K562 (cell line): ENCODE measurements around the gene IDS. TPM values are rescaled to one million over a fixed set of nuclear protein-coding genes. Genes with fewer than 3 reads are reported as not detected.

Source experiments
- ADNP ChIP-seq: fragments of 200-800 bp; sonication (Bioruptor generic); IDR thresholded peaks from 2 replicates; pipeline ENCODE4 v1.6.1; 2016; ENCODE audit warnings: missing genetic modification characterization, missing compliant biosample characterization
- BRD9 ChIP-seq: fragments of 450-650 bp; IDR thresholded peaks from 2 replicates; pipeline ENCODE4 v1.6.1; 2018; ENCODE audit warnings: low read depth; ENCODE audit not compliant: partially characterized antibody
- COPS2 ChIP-seq: fragments of 450-650 bp; conservative IDR thresholded peaks from 2 replicates; pipeline ENCODE4 v1.6.1; 2016; ENCODE audit warnings: mild to moderate bottlenecking, moderate library complexity
- GATA2 ChIP-seq: sonication (generic); formaldehyde crosslinking; IDR thresholded peaks from 2 replicates; pipeline ENCODE4 v1.4.0; 2020; ENCODE audit warnings: mild to moderate bottlenecking, missing genetic modification reagents
- KAT8 ChIP-seq: fragments of 450-650 bp; IDR thresholded peaks from 2 replicates; pipeline ENCODE4 v1.6.1; 2016; ENCODE audit warnings: low read depth, mild to moderate bottlenecking
- MXD1 ChIP-seq: fragments of 250-450 bp; sonication (Bioruptor Pico); IDR thresholded peaks from 2 replicates; pipeline ENCODE4 v1.8.0; 2021; ENCODE audit warnings: borderline replicate concordance, mild to moderate bottlenecking, moderate library complexity; ENCODE audit not compliant: poor library complexity, severe bottlenecking
- NEUROD1 ChIP-seq: fragments of 150-350 bp; IDR thresholded peaks from 2 replicates; pipeline ENCODE4 v1.6.1; 2014; ENCODE audit warnings: borderline replicate concordance, low read length, low read depth; ENCODE audit not compliant: partially characterized antibody
- NFXL1 ChIP-seq: fragments of 450-650 bp; formaldehyde crosslinking; IDR thresholded peaks from 2 replicates; pipeline ENCODE4 v1.4.0; 2021; ENCODE audit warnings: mild to moderate bottlenecking
- NRF1 ChIP-seq, 2 experiments: fragments of 450-650 bp; IDR thresholded peaks in 1 of 2; conservative IDR thresholded peaks in 1 of 2; 2 replicates each; pipeline ENCODE4 v1.6.1; 2014; ENCODE audit warnings: mild to moderate bottlenecking in 2 of 2
- PHB2 ChIP-seq: fragments of 450-650 bp; IDR thresholded peaks from 2 replicates; pipeline ENCODE4 v1.6.1; 2017; ENCODE audit warnings: low read depth
- RBM25 ChIP-seq: fragments of 200-400 bp; formaldehyde crosslinking; IDR thresholded peaks from 2 replicates; pipeline ENCODE4 v1.6.1; 2018; ENCODE audit warnings: low read length, low read depth, moderate library complexity; ENCODE audit not compliant: severe bottlenecking
- RFX1 ChIP-seq: fragments of 450-650 bp; IDR thresholded peaks from 2 replicates; pipeline ENCODE4 v1.6.1; 2016; ENCODE audit warnings: mild to moderate bottlenecking, moderate library complexity
- SAFB2 ChIP-seq: fragments of 200-400 bp; formaldehyde crosslinking; IDR thresholded peaks from 2 replicates; pipeline ENCODE4 v1.6.1; 2018; ENCODE audit warnings: borderline replicate concordance, low read length, low read depth, moderate library complexity; ENCODE audit not compliant: severe bottlenecking
- SMAD1 ChIP-seq: fragments of 150-350 bp; IDR thresholded peaks from 2 replicates; pipeline ENCODE4 v1.6.1; 2014; ENCODE audit warnings: low read length, low read depth; ENCODE audit not compliant: partially characterized antibody
- SRSF3 ChIP-seq: fragments of 200-400 bp; formaldehyde crosslinking; IDR thresholded peaks from 2 replicates; pipeline ENCODE4 v1.6.1; 2016; ENCODE audit warnings: mild to moderate bottlenecking, low read length, moderate library complexity; ENCODE audit not compliant: insufficient read depth
- ZBTB11 ChIP-seq, 3 experiments: fragments of 200-800 bp in 1 of 3; fragments of 250-450 bp in 1 of 3; fragments of 450-650 bp in 1 of 3; sonication (Bioruptor Pico) in 1 of 3; sonication (Bioruptor generic) in 1 of 3; formaldehyde crosslinking in 1 of 3; IDR thresholded peaks; 2 replicates each; pipeline versions ENCODE4 v1.6.1 to v1.8.0; 2016 to 2022; ENCODE audit warnings: mild to moderate bottlenecking in 2 of 3, missing genetic modification characterization in 2 of 3, missing compliant biosample characterization in 1 of 3, moderate library complexity in 1 of 3
- ZBTB34 ChIP-seq: fragments of 250-450 bp; sonication (Bioruptor Pico); IDR thresholded peaks from 2 replicates; pipeline ENCODE4 v1.8.0; 2021; ENCODE audit warnings: mild to moderate bottlenecking, moderate library complexity
- ZNF121 ChIP-seq: sonication (generic); formaldehyde crosslinking; conservative IDR thresholded peaks from 2 replicates; pipeline ENCODE4 v1.8.0; 2022; ENCODE audit warnings: missing genetic modification reagents
- ZNF280B ChIP-seq: fragments of 250-450 bp; sonication (Bioruptor Pico); IDR thresholded peaks from 2 replicates; pipeline ENCODE4 v1.5.1; 2021; ENCODE audit warnings: mild to moderate bottlenecking
- ZNF354B ChIP-seq: fragments of 250-450 bp; sonication (Bioruptor Pico); IDR thresholded peaks from 2 replicates; pipeline ENCODE4 v1.4.0; 2020
- polyA plus RNA-seq, 8 experiments: library from polyadenylated mRNA; depleted of rRNA in 4 of 8; stranded (reverse) in 5 of 8; unstranded in 3 of 8; fragments of >200 nt; fragmentation: Nextera tagmentation in 2 of 8; fragmentation: Illumina TruSeq in 1 of 8; extraction: Ambion mirVana in 2 of 8; extraction: Trizol in 1 of 8; gene quantifications; 2 replicates each; pipeline versions ENCODE4 v1.2.1 to v1.2.3, GENCODE V29; 2011 to 2014; ENCODE audit warnings: inconsistent platforms in 1 of 8, missing spikeins in 1 of 8
- total RNA-seq, 7 experiments: library from RNA; depleted of rRNA in 6 of 7; stranded (reverse); fragments of >200 nt in 6 of 7; fragmentation: Illumina TruSeq in 2 of 7; extraction: Trizol in 2 of 7; gene quantifications; 2 replicates each; pipeline versions ENCODE4 v1.2.1 to v1.2.3, GENCODE V29; 2011 to 2021; ENCODE audit warnings: low replicate concordance in 1 of 7

IDS gene
- total and polyA plus RNA-seq, 9 of the 15 experiments (the other 6 are each of a cell fraction or from before 2014, with no cell fraction given) = 2.0 to 18.6 (median 8.6) TPM

GRCh38 chrX:149540621-149541520, 35.8 kb upstream of the IDS start, which contains the start of gene EOLA1 (continued):
- TF ChIP-seq MXD1 (no peak), ZNF121 (no peak), BRD9 (no peak), COPS2 (no peak), NRF1 (conservative IDR thresholded peaks at IDR 0.05 in 1 of 2, IDR thresholded peaks at IDR 0.05 in 1 of 2) (peak; percentile 85 to 88), NEUROD1 (peak; percentile 15), GATA2 (CRISPR knock-in tag) (no peak), SMAD1 (no peak), ADNP (tag) (no peak), RFX1 (peak; percentile 93), SRSF3 (no peak), ZBTB34 (CRISPR knock-in tag) (no peak), ZNF280B (CRISPR knock-in tag) (no peak), ZNF354B (CRISPR knock-in tag) (no peak), ZBTB11 (CRISPR knock-in tag; IDR thresholded peaks at IDR 0.05) (0 out of 6 replicates have a peak, but pooled peaks of 1 of the 3 experiments have one; percentile 23), RBM25 (no peak), NFXL1 (no peak), PHB2 (no peak), KAT8 (no peak), SAFB2 (no peak)
